GM19455 (cell line): ENCODE measurements around the gene MGAT1.
A peak's percentile ranks its signal among the peaks of the same experiment; 100 is the strongest.
"Not testable (repeated sequence)": the region's sequence is repeated elsewhere in the genome, so short reads cannot be mapped to it uniquely, and the experiment has no call there.

Source experiments
- ATAC-seq: cut with Tn5 transposase; IDR thresholded peaks from one replicate; pipeline ENCODE4 v1.9.1; 2021; ENCODE audit not compliant: unreplicated experiment

Gene MGAT1

GRCh38 chr5:180802325-180803180 is at the start of gene MGAT1:
TSS of gene MGAT1 (minus strand) at chr5:180802806. CDS start at chr5:180792971, 9,835 bp downstream.
- peak; percentile 54 for ATAC-seq

GRCh38 chr5:180850434-180851078 is 48.0 kb upstream of the MGAT1 start:
- ATAC-seq, result no peak

GRCh38 chr5:180849827-180850226 is 47.2 kb upstream of the MGAT1 start:
- no peak for ATAC-seq

GRCh38 chr5:180848878-180849277 is 46.3 kb upstream of the MGAT1 start:
- ATAC-seq, result no peak

GRCh38 chr5:180848265-180848664 is 45.7 kb upstream of the MGAT1 start:
- no peak for ATAC-seq

GRCh38 chr5:180847026-180847425 is 44.4 kb upstream of the MGAT1 start:
- no peak for ATAC-seq

GRCh38 chr5:180844858-180845257 is 42.3 kb upstream of the MGAT1 start:
- no peak for ATAC-seq

GRCh38 chr5:180844432-180844831 is 41.8 kb upstream of the MGAT1 start:
- ATAC-seq, result no peak

GRCh38 chr5:180839935-180840334 is 37.3 kb upstream of the MGAT1 start:
- ATAC-seq, result no peak

GRCh38 chr5:180839227-180839626 is 36.6 kb upstream of the MGAT1 start:
- no peak for ATAC-seq

- no peak for ATAC-seq
Observed at GRCh38 chr5:180837478-180837877, 34.9 kb upstream of the MGAT1 start.

- ATAC-seq, result no peak
Observed at GRCh38 chr5:180832638-180833068, 30.0 kb upstream of the MGAT1 start.

GRCh38 chr5:180831139-180832093 is 28.8 kb upstream of the MGAT1 start:
- ATAC-seq, result peak; percentile 78

GRCh38 chr5:180830253-180831138 is 27.9 kb upstream of the MGAT1 start:
- ATAC-seq, result peak; percentile 57

GRCh38 chr5:180829726-180830125 is 27.1 kb upstream of the MGAT1 start:
- no peak for ATAC-seq

- ATAC-seq, result not testable (repeated sequence)
Observed at GRCh38 chr5:180828756-180829531, 26.3 kb upstream of the MGAT1 start.

- ATAC-seq, result not testable (repeated sequence)
Observed at GRCh38 chr5:180827374-180827773, 24.8 kb upstream of the MGAT1 start.

- no peak for ATAC-seq
Observed at GRCh38 chr5:180825768-180826525, 23.3 kb upstream of the MGAT1 start.
